Heart left ventricle (tissue), 16 donors: Measurements from ENCODE around the gene KHDC1. TPM values are rescaled to one million over a fixed set of nuclear protein-coding genes. Genes with fewer than 3 reads are reported as not detected.

Source experiments
- ATAC-seq, 4 donors: fragments of 200-7000 bp; cut with Tn5 transposase; one replicate each; pipeline ENCODE4 v1.9.1; 2020 to 2022; ENCODE audit warnings: moderate library complexity in 4 of 4, mild to moderate bottlenecking in 3 of 4, moderate number of reproducible peaks in 1 of 4
- DNase-seq, 5 donors: peaks; one replicate each; pipeline ENCODE4 v3.0.0-alpha.2; 2020
- H3K27ac ChIP-seq, 12 donors: fragments of 200-600 bp; sonication (generic) in 4 of 12; one replicate each; pipeline versions ENCODE4 v1.5.0 to v1.8.0; 2016 to 2022; ENCODE audit warnings: mild to moderate bottlenecking in 2 of 12
- H3K27me3 ChIP-seq, 9 donors: fragments of 200-600 bp; sonication (generic) in 2 of 9; one replicate each; pipeline versions ENCODE4 v1.5.1 to v1.8.0; 2016 to 2022; ENCODE audit warnings: mild to moderate bottlenecking in 3 of 9
- H3K36me3 ChIP-seq, 9 donors: fragments of 200-600 bp; sonication (generic) in 2 of 9; one replicate each; pipeline versions ENCODE4 v1.5.0 to v1.8.0; 2018 to 2022; ENCODE audit warnings: mild to moderate bottlenecking in 2 of 9
- H3K4me1 ChIP-seq, 12 donors: fragments of 200-600 bp; sonication (generic) in 4 of 12; one replicate each; pipeline versions ENCODE4 v1.5.0 to v1.8.0; 2016 to 2022; ENCODE audit warnings: mild to moderate bottlenecking in 3 of 12
- H3K4me3 ChIP-seq, 12 donors: fragments of 200-600 bp; sonication (generic) in 4 of 12; one replicate each; pipeline versions ENCODE4 v1.5.0 to v1.8.0; 2017 to 2022; ENCODE audit warnings: mild to moderate bottlenecking in 9 of 12, moderate library complexity in 4 of 12
- H3K9me3 ChIP-seq, 12 donors: fragments of 200-600 bp; sonication (generic) in 4 of 12; one replicate each; pipeline versions ENCODE4 v1.5.0 to v1.8.0; 2016 to 2022; ENCODE audit warnings: mild to moderate bottlenecking in 1 of 12
- POLR2A ChIP-seq, 2 donors: fragments of 450-650 bp; IDR thresholded peaks; one replicate each; pipeline ENCODE4 v1.6.1; 2017; ENCODE audit warnings: antibody characterized with exemption in 2 of 2, mild to moderate bottlenecking in 2 of 2, moderate library complexity in 2 of 2
- WGBS, 4 donors: extraction: QIAGEN DNeasy Blood & Tissue Kit in 2 of 4; methylation state at CpG; one replicate each; pipeline versions ENCODE4 v1.1.5 to v1.1.7; 2013 to 2018; 5-methylcytosine and 5-hydroxymethylcytosine counted together
- intact Hi-C, 10 donors: fragments of 100-400 bp; cut with DNase I; formaldehyde crosslinking; loops; one replicate each; pipeline versions ENCODE4 v1.11.1 to v1.14.2; 2022
- polyA plus RNA-seq, 2 donors: library from polyadenylated mRNA; stranded (reverse); fragments of 200-250 nt; gene quantifications; one replicate each; pipeline ENCODE4 v1.2.3, GENCODE V29; 2013
- total RNA-seq, 9 donors: library from RNA; depleted of rRNA in 2 of 9; stranded (reverse); fragments of >200 nt in 2 of 9; fragmentation: NEBNext Ultra II Directional in 3 of 9; extraction: Animal tissue kit (Norgen Biotek cat#: 25700) in 3 of 9; gene quantifications; one replicate each; pipeline versions ENCODE4 v1.1.0 to v1.2.4, GENCODE V29; 2016 to 2023
- TF ChIP-seq, protein P1 (sequence below), 12 donors: fragments of 200-600 bp; sonication (generic) in 4 of 12; IDR thresholded peaks; one replicate each; pipeline versions ENCODE4 v1.5.0 to v1.8.0; 2018 to 2022; ENCODE audit warnings: antibody characterized with exemption in 12 of 12, mild to moderate bottlenecking in 5 of 12
- donor health status: ischemic (EF 13 %, LVEDD 7.1; RV severe dilation, severe dysfunction).
- donor health status: healthy with polysubstance abuse.
- donor health status: DM: no; HTN: yes; CAD: no.
- donor health status: DM: no; HTN: no; CAD: no.
- donor health status: ischemic (EF 25% LVEDD 6.9; RV normal size, moderate dysfunction).
- donor health status: ischemic (EF 25% LVEDD 5.7; RV mildly dilated, moderate dysfunction).
- donor health status: healthy.
- donor health status: DM: yes; HTN: yes; CAD: no.
- donor health status: ischemic (EF 35%, LVEDD 5.7; RV mildly dilated, moderate dysfunction).
- donor health status: nonischemic (EF 11% LVEDD 7.7; RV severe dilation, severe dysfunction).
- donor health status: DM: yes; HTN: yes; CAD: no.
- donor health status: PGD.
- donor health status: ischemic (EF 29% LVEDD 5.4; RV normal size, mild dysfunction).
- donor health status: nonischemic (EF 23%, LVEDD 6.1; RV moderate dilation, normal function).

Gene KHDC1
- total and polyA plus RNA-seq, 11 donors = 0.25 to 1.1 (median 0.77) TPM; not detected in 3

DNA sequence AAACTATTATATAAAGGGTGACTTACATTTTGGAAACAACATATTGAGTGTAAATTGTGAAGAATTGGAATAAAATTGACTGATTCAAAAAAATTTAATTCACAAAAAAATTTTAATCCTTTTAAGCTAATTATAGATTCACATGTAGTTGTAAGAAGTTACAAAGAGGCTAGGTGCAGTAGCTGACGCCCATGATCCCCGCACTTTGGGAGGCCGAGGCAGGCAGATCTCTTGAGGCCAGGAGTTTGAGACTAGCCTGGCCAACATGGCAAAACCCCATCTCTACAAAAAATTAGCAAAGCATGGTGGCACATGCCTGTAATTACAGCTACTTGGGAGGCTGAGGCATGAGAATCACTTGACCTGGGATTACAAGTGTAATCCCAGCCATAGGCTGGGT, 30.3 kb upstream of the KHDC1 start:
- intact Hi-C loops = no loop called here
- 93 to 98% (median 95%) methylated on average over 3 of the region's 3 CpGs for WGBS, 4 donors
- Histone ChIP-seq H3K27me3 (peaks cover 0 to 8% (median 0%) of the 10 kb centered on the region in 9 donors), H3K9me3 (peaks cover 0 to 5% (median 0%) of the 10 kb centered on the region in 12 donors), H3K4me1 (no peaks in the 10 kb centered on the region), H3K4me3 (no peak overlapping the region), H3K27ac (no peak overlapping the region), H3K36me3 (no peaks in the 10 kb centered on the region)
- ATAC-seq (no peak), DNase-seq (no peak)
- TF ChIP-seq POLR2A (IDR thresholded peaks at IDR 0.05) = no peak
- TF ChIP-seq, protein P1, sequence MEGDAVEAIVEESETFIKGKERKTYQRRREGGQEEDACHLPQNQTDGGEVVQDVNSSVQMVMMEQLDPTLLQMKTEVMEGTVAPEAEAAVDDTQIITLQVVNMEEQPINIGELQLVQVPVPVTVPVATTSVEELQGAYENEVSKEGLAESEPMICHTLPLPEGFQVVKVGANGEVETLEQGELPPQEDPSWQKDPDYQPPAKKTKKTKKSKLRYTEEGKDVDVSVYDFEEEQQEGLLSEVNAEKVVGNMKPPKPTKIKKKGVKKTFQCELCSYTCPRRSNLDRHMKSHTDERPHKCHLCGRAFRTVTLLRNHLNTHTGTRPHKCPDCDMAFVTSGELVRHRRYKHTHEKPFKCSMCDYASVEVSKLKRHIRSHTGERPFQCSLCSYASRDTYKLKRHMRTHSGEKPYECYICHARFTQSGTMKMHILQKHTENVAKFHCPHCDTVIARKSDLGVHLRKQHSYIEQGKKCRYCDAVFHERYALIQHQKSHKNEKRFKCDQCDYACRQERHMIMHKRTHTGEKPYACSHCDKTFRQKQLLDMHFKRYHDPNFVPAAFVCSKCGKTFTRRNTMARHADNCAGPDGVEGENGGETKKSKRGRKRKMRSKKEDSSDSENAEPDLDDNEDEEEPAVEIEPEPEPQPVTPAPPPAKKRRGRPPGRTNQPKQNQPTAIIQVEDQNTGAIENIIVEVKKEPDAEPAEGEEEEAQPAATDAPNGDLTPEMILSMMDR (IDR thresholded peaks at IDR 0.05) = no peak

DNA sequence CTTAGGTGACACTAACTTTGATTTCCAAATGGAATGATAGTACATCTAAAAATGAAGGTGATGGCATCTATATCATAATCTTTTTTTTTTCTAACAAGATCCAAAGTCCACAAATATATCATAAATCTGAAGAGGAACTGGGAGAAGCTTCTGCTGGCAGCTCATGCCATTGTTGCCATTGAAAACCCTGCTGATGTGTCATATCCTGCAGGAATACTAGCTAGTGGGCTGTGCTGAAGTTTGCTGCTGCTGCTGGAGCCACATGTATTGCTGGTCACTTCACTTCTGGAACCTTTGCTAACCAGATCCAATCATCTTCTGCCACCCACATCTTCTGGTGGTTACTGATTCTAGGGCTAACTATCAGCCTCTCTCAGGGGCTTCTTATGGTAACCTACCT, 27.4 kb upstream of the KHDC1 start:
- H3K4me1 ChIP-seq = no peaks in the 10 kb centered on the region
- ATAC-seq = no peak

DNA sequence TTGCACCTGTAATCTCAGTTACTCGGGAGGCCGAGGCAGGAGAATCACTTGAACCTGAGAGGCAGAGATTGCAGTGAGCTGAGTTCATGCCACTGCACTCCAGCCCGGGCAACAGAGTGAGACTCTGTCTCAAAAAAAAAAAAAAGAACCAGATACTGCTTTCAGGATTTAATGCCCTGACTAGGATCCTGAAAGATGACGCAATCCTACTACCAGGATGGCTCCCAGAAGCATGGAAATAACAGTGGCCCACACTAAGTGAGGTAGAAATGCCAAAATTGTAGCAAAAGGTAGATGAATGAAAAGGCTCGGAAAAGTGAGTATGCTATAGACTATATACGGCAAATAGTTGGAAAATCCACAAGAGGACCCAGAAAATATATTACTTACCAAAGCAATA, 23.8 kb upstream of the KHDC1 start:
- H3K9me3 ChIP-seq = no peaks in the 10 kb centered on the region
- no peaks in the 10 kb centered on the region for H3K27me3 ChIP-seq
- DNase-seq (no peak), ATAC-seq (no peak)
- intact Hi-C loops = loop anchor here in 5 of 10 donors (2.0 to 5.0 kb wide), 3 partner anchors 36 to 41 kb away; no protein-coding TSS in a partner anchor
- H3K4me1 ChIP-seq = no peaks in the 10 kb centered on the region
- TF ChIP-seq POLR2A (IDR thresholded peaks at IDR 0.05) = no peak
- TF ChIP-seq, protein P1 (IDR thresholded peaks at IDR 0.05) = no peak
- 89 to 95% (median 91%) methylated on average over 6 of the region's 6 CpGs for WGBS, 4 donors
- H3K27ac ChIP-seq = no peak overlapping the region
- H3K36me3 ChIP-seq = no peaks in the 10 kb centered on the region
- H3K4me3 ChIP-seq = no peak overlapping the region

More for the DNA sequence above, 27.4 kb upstream of the KHDC1 start:
- H3K9me3 ChIP-seq = peaks cover 0 to 4% (median 0%) of the 10 kb centered on the region in 12 donors
- no peak for TF ChIP-seq POLR2A (IDR thresholded peaks at IDR 0.05)
- TF ChIP-seq, protein P1 (IDR thresholded peaks at IDR 0.05) = no peak
- no peak for DNase-seq
- H3K36me3 ChIP-seq = no peaks in the 10 kb centered on the region
- intact Hi-C loops = no loop called here
- H3K4me3 ChIP-seq = no peak overlapping the region
- H3K27me3 ChIP-seq = no peaks in the 10 kb centered on the region
- no peak overlapping the region for H3K27ac ChIP-seq

DNA sequence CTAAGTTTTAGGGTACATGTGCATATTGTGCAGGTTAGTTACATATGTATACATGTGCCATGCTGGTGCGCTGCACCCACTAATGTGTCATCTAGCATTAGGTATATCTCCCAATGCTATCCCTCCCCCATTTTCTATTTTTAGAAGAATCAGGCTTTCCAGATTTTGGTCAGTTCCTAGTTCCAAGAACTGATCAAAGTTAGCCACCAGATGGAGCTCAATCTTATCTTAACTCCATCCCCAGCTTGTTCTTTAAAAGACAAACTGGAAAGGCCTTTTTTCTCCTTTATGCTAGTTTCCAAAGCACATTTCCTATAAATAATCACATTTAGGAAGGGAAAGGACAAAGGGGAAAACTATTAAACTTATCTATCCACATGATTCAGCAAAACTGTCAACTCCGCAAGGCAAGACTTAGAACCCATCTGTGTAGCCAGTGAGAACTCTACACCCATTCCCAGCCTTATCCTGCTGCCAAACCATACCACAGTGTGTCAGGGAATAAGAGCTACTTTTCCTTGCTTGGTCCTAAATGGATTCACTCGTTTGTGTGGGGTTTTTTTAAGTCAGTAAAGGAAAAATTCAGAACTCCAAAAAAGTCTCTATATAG, 22.8 kb upstream of the KHDC1 start:
- ATAC-seq (no peak), DNase-seq (no peak)
- TF ChIP-seq POLR2A (IDR thresholded peaks at IDR 0.05) = no peak
- TF ChIP-seq, protein P1 (IDR thresholded peaks at IDR 0.05) = peak in 10 of 12 donors; percentile 13 to 54 (median 27)

More for the DNA sequence above, 22.8 kb upstream of the KHDC1 start:
- Histone ChIP-seq H3K27me3 (no peaks in the 10 kb centered on the region), H3K4me3 (no peak overlapping the region), H3K27ac (no peak overlapping the region), H3K9me3 (no peaks in the 10 kb centered on the region), H3K36me3 (no peaks in the 10 kb centered on the region), H3K4me1 (no peaks in the 10 kb centered on the region)
- intact Hi-C loops = loop anchor here in 6 of 10 donors (2.0 to 5.0 kb wide), 3 partner anchors 37 to 42 kb away; no protein-coding TSS in a partner anchor
- WGBS, 4 donors = 55 to 64% (median 61%) methylated on average over 3 of the region's 3 CpGs
